GM12878 (cell line): ENCODE measurements around the gene APOBEC2. TPM values are rescaled to one million over a fixed set of nuclear protein-coding genes. Genes with fewer than 3 reads are reported as not detected.

Experiments
- ATF2 ChIP-seq: IDR thresholded peaks from 2 replicates; pipeline ENCODE4 v1.6.1; 2012; ENCODE audit warnings: low read length, inconsistent platforms
- BACH1 ChIP-seq: fragments of 450-650 bp; IDR thresholded peaks from 2 replicates; pipeline ENCODE4 v1.6.1; 2017; ENCODE audit warnings: mild to moderate bottlenecking, borderline replicate concordance
- BCL3 ChIP-seq: IDR thresholded peaks from 2 replicates; pipeline ENCODE4 v1.6.1; 2011; ENCODE audit warnings: borderline replicate concordance, low read depth, mild to moderate bottlenecking, moderate library complexity, low read length; ENCODE audit not compliant: insufficient read depth, poor library complexity, severe bottlenecking
- DPF2 ChIP-seq: fragments of 450-650 bp; IDR thresholded peaks from 2 replicates; pipeline ENCODE4 v1.6.1; 2017; ENCODE audit warnings: mild to moderate bottlenecking
- EP300 ChIP-seq, 2 experiments: fragments of 150-350 bp in 1 of 2; IDR thresholded peaks; 2 replicates each; pipeline ENCODE4 v1.6.1; 2011 to 2012; ENCODE audit warnings: low read depth in 2 of 2, low read length in 2 of 2, borderline replicate concordance in 1 of 2, improper control_type of control experiment in 1 of 2, inconsistent platforms in 1 of 2; ENCODE audit not compliant: control insufficient read depth in 1 of 2
- ETV6 ChIP-seq, 2 experiments: fragments of 450-650 bp in 1 of 2; IDR thresholded peaks in 1 of 2; conservative IDR thresholded peaks in 1 of 2; 2 replicates each; pipeline ENCODE4 v1.6.1; 2014; ENCODE audit warnings: antibody characterized with exemption in 1 of 2, borderline replicate concordance in 1 of 2, low read depth in 1 of 2, mild to moderate bottlenecking in 1 of 2, moderate library complexity in 1 of 2
- GATAD2B ChIP-seq: fragments of 450-650 bp; conservative IDR thresholded peaks from 2 replicates; pipeline ENCODE4 v1.6.1; 2017; ENCODE audit warnings: low read depth, mild to moderate bottlenecking, moderate library complexity
- HDAC2 ChIP-seq: fragments of 200-600 bp; sonication (generic); IDR thresholded peaks from 2 replicates; pipeline ENCODE4 v1.6.1; 2017
- KLF5 ChIP-seq: fragments of 450-650 bp; IDR thresholded peaks from 2 replicates; pipeline ENCODE4 v1.6.1; 2014; ENCODE audit warnings: mild to moderate bottlenecking; ENCODE audit not compliant: partially characterized antibody
- PML ChIP-seq: IDR thresholded peaks from 2 replicates; pipeline ENCODE4 v1.6.1; 2012; ENCODE audit warnings: low read length, inconsistent platforms
- POLR2AphosphoS5 ChIP-seq: IDR thresholded peaks from 2 replicates; pipeline ENCODE4 v1.6.1; 2011; ENCODE audit warnings: mild to moderate bottlenecking, low read length, inconsistent platforms
- POU2F2 ChIP-seq: IDR thresholded peaks from 3 replicates; pipeline ENCODE4 v1.6.1; 2011; ENCODE audit warnings: low read depth, mild to moderate bottlenecking, low read length, borderline replicate concordance
- RUNX3 ChIP-seq: IDR thresholded peaks from 2 replicates; pipeline ENCODE4 v1.6.1; 2012; ENCODE audit warnings: low read length, inconsistent platforms
- SIX5 ChIP-seq: IDR thresholded peaks from 2 replicates; pipeline ENCODE4 v1.6.1; 2011; ENCODE audit warnings: mild to moderate bottlenecking, low read depth, low read length, moderate library complexity; ENCODE audit not compliant: severe bottlenecking
- TAF1 ChIP-seq: IDR thresholded peaks from 2 replicates; pipeline ENCODE4 v1.6.1; 2011; ENCODE audit warnings: mild to moderate bottlenecking, low read depth, low read length, borderline replicate concordance
- TBL1XR1 ChIP-seq: IDR thresholded peaks from 2 replicates; pipeline ENCODE4 v1.6.1; 2012; ENCODE audit warnings: low read depth, low read length, improper control_type of control experiment
- TCF12 ChIP-seq: IDR thresholded peaks from 2 replicates; pipeline ENCODE4 v1.6.1; 2011; ENCODE audit warnings: low read depth, mild to moderate bottlenecking, low read length
- ZBED1 ChIP-seq: IDR thresholded peaks from 2 replicates; pipeline ENCODE4 v1.6.1; 2016; ENCODE audit warnings: borderline replicate concordance
- ZNF592 ChIP-seq: fragments of 450-650 bp; IDR thresholded peaks from 2 replicates; pipeline ENCODE4 v1.6.1; 2017; ENCODE audit warnings: mild to moderate bottlenecking, moderate library complexity
- polyA plus RNA-seq, 11 experiments: library from polyadenylated mRNA; depleted of rRNA in 4 of 11; unstranded in 6 of 11; stranded (reverse) in 5 of 11; fragments of >200 nt; fragmentation: Nextera tagmentation in 4 of 11; fragmentation: Illumina TruSeq in 1 of 11; extraction: Ambion mirVana in 4 of 11; extraction: Trizol in 1 of 11; gene quantifications; 1 replicate in 1 of 11; 2 replicates in 10 of 11; pipeline versions ENCODE4 v1.2.1 to v1.2.3, GENCODE V29; 2011 to 2016; ENCODE audit warnings: inconsistent platforms in 2 of 11, missing spikeins in 2 of 11, low read depth in 1 of 11
- total RNA-seq, 4 experiments: library from RNA; depleted of rRNA in 3 of 4; stranded (reverse); fragments of >200 nt in 3 of 4; fragmentation: Illumina TruSeq in 1 of 4; extraction: Trizol in 1 of 4; gene quantifications; 2 replicates each; pipeline versions ENCODE4 v1.2.1 to v1.2.3, GENCODE V29; 2013 to 2021

Gene APOBEC2
- total and polyA plus RNA-seq, 10 of the 15 experiments (the other 5 are each of a cell fraction or from before 2014, with no cell fraction given), result 0.11 to 1.4 (median 0.87) TPM; not detected in 6

GRCh38 chr6:41073203-41073967 lies 20.4 kb downstream of the APOBEC2 start (continued):
- TF ChIP-seq PML (peak; percentile 83; the same call in 1 of the 2 replicates), POU2F2 (peak; percentile 65; the same call in 2 of the 3 replicates), BACH1 (peak; percentile 68), EP300 (IDR thresholded peaks at IDR 0.05; ENCODE audit: borderline replicate concordance in 1 of 2, control insufficient read depth in 1 of 2, low read depth in 2 of 2, low read length in 2 of 2) (no peak), BCL3 (no peak), ETV6 (conservative IDR thresholded peaks at IDR 0.05 in 1 of 2, IDR thresholded peaks at IDR 0.05 in 1 of 2; ENCODE audit: borderline replicate concordance in 1 of 2, low read depth in 1 of 2) (no peak; a peak in 1 of 4 replicates), HDAC2 (peak; percentile 54; the same call in 1 of the 2 replicates), GATAD2B (peak; percentile 95), TCF12 (no peak), DPF2 (peak; percentile 83), ZBED1 (0 out of 2 replicates have a peak, but pooled peaks have one; percentile 8), TAF1 (peak; percentile 91), POLR2AphosphoS5 (peak; percentile 92), RUNX3 (peak; percentile 52; the same call in 1 of the 2 replicates), KLF5 (peak; percentile 52), TBL1XR1 (0 out of 2 replicates have a peak, but pooled peaks have one; percentile 2), SIX5 (no peak), ATF2 (no peak), ZNF592 (0 out of 2 replicates have a peak, but pooled peaks have one; percentile 47)
